GM19324 (cell line): ENCODE results near the gene PYGM.
A peak's percentile ranks its signal among the peaks of the same experiment; 100 is the strongest.

ENCODE experiments used
- ATAC-seq: cut with Tn5 transposase; IDR thresholded peaks from one replicate; pipeline ENCODE4 v1.9.1; 2021; ENCODE audit warnings: mild to moderate bottlenecking, moderate library complexity; ENCODE audit not compliant: unreplicated experiment, low FRiP score

Gene PYGM

DNA sequence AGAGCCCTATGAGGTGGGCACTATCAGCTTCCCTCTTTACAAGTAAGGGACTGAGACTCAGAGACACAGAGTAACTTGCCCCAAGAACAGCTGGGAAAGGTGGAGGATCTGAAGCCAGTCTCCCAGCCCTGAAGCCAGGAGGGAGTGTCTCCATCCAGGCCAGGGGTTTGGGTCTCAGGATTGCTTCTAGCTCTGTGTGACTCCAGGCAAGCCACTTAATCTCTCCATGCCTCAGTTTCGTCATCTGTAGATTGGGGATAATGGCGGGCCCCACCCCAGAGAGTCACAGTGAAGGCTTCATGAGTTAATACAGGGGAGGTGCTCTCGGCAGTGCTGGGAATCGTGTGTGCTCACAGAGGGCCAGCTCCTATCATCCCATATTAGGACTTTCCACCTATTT is 32.7 kb upstream of the PYGM start:
- ATAC-seq, result no peak

DNA sequence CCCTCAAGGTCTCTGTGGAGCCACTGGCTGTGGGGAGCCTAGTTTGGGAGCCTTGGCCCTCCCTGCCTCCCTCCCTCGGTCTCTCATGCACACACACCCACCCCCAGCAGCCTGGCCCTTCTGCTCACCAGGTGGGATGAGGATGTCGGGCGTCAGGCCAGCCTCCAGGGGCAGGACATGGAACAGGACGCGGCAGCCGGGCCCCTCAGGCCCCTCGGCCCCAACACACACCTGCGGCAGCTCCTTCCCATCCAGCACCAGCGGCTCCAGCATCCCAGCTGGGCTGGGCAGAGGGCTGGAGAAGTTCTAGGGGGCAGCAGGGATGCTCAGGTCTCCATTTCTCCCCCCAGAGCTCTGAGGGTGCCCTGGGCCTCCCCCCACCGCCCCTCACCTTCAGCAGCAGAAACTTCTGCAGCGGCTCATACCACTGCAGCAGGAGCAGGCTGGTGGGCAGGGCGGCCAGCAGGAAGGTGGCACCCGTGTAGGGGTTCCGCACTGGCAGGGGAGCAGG is 32.1 kb upstream of the PYGM start:
- ATAC-seq, result no peak

DNA sequence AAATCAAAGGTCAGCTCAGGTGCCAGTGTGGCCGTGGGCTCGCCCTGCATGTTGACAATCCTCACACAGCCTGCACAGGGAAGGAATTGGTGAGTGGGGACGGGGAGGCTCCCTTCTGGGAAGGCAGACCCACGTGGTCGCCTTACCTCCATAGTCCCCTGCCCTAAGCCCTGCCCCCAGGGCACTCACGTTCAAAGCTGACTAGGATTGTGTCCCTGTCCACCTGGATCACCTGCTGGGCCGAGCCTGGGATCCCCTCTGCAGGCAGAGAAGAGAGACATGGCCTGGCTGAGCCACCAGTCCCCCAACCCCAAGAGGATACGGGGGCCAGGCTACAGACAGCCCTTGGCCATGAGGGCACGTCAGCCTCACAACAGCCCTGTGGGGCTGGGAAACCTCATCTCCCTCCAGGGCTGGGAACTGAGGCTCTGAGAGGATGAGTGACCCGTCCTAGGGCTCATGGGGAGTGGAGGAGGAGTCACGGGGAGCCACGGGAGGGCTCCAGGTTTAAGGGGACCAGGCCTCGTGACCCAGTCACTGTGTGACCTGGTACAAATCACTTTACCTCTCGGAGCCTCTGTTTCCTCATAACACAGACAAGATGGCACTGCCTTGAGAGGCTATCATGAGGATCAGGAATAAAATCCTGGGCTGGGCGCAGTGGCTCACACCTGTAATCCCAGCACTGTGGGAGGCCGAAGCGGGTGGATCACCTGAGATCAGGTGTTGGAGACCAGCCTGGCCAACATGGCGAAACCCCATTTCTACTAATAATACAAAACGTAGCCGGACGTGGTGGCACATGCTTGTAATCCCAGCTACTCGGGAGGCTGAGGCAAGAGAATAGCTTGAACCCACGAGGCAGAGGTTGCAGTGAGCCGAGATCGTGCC is 30.7 kb upstream of the PYGM start:
- ATAC-seq, result no peak

DNA sequence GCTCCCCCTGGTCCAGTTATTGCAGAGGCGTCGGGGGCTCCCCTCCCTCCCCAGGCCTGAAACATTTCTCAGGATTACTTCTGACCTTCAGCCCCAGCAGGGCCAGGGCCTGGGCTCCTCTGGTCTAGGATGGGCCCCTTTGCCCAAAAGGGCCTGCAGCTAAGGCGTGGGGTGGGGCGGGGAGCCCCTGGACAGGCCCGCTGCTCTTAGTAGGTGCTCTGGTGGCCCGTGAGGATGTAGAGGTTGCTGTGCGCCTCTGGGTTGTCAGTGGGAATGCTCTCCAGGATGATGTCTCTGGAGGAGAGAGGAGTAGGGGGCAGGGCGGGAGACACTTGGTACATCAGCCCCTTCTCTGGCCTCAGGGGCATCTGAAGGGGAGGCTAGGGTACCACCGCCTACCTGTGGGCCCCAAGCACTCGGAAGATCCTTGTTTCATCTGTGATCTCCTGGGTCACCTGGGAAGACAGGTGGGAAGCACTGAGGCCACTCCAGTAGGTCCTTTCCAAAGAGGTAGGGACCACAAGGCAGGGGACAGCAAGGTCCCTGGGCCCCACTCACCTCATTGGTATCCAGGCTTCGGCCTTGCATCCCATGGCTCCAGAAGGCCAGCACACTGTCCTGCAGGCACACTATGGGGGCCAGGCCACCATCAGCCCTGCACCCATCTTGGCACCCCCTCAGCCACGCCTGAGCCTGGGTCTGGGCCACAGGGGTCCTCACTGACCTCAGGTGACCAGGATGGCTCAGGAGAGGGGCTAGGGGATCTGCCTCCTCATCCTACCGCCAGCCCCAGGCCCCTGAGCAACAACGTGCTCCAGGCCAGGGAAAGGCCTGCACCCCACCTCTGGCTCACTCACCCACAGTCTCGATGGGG is 29.8 kb upstream of the PYGM start:
- no peak for ATAC-seq

DNA sequence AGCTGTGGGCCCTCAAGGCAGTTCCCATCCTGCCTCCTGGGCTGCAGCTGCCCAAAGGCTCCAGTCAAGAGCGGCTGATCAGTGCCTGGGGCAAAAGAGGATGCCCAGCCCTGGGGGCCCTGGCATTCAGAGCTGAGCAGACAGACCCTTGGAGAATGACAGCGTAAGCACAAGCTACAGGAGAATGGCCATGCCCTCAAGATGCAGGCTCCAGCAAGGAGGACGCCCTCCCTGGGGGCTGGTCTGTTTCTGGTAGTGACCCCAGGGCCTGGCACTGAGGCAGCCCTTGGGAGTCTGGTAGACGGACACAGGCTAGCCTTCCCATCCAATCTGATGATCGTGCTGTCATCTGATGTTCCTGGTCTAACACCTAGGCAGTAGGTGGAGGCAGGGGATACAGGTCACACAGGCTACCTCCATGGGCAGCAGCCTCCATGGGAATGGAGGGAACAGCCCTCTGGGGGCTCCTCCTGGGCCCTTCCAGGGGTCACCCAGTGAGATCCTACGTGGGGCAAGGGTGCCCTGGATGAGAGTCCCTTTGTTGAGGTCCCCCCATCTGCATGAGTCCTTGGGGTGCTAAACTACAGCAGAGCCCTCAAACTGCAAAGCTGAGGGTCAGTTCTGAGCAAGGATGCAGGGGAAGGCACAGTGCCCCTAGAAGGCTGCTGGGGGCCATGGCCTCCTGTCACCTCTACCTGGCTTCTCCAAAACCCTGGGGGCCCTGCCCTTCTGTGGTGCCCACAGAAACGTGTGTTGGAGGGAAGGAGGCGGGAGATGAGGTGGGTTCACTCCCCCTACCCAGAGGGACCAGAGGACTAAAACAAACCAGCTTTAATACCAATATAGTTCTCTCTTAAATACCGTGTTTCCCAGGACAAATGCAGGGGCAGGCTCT is 28.8 kb upstream of the PYGM start:
- ATAC-seq, result no peak

DNA sequence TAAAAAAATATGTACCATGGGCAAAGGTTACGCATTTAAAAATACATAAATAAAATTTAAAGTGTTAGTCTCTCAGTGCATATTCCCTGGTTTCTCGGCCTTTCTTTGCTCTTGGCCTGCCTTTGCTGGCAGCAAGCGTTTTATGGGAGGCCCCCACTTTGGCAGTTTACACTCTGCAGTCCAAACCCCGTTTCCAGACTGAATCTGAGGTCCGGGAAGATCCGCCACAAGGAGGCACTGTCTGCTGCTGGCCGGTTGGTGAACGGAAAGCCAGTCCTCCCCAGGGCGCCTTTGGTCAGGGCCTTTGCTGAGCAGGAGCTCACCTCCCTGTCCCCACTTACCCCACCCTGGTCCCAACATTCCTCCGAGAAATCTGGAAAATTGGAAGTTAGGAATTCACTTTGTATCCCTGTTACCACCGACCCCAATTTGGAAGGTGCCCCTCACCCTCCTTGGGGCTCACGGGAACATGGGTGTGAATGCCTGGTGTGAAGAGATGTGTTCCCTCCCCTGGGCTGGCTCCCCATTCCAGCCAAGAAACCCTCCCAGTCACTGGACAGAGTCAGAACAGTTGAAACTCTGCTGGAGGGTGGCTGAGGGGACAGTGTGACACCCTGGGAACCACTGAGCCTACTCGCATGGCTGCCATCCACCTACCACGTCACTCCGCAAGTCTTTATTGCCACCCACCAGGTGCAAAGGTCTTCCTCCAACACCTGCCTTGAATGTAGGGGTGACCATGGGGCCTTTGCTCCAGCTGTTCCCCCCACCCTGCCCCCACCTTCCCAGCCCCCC is 27.9 kb upstream of the PYGM start:
- ATAC-seq, result no peak

DNA sequence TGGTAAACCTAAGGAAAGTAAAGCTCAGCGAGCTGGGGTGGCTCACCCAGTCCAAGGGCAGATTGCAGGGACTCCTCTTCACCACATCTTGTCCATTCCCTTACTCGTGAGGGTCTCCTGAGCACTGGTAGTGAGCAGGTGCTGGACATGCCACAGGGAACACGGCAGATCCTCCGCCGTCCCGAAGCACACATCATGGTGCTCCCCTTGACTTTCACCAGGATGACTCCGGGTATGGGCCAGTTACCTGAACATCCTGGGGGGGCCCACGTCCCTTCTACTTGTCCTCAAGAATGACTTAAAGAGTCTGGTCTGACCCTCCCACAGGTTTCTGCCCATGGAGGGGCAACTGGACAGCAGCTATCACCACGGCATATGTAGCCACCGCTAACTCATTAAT is 26.5 kb upstream of the PYGM start:
- no peak for ATAC-seq

DNA sequence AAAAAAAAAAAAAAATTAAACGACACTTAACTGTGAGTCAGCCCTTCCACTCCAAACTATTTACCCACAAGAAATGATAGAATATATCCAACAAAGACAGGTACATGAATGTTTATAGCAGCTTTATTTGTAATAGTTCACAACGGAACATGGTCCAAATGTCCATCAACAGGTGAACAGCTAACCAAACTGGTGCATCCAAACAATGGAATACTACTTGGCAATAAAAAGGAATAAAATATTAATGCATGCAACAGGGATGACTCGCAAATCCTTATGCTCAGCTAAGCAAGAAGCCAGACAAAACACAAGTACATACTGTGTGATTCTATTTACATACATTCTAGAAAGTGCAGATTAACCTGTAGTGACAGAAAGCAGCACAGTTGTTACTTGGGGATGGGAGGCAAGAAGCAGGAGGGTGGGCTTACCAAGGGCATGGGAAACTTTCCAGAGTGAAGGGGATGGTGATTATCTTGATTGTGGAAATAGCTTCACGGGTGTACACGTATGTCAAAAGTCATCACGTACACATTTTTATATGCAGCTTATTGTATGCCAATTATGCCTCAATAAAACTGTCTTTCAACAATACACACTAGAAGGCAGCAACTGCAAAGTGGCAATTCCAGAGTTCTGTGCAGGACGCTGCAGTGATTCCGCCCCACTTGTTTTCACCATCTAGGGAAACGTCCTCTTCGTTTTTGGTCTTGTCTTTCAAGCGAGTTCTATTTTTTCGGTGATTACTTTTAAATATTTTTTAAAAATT is 25.2 kb upstream of the PYGM start:
- ATAC-seq, result no peak

DNA sequence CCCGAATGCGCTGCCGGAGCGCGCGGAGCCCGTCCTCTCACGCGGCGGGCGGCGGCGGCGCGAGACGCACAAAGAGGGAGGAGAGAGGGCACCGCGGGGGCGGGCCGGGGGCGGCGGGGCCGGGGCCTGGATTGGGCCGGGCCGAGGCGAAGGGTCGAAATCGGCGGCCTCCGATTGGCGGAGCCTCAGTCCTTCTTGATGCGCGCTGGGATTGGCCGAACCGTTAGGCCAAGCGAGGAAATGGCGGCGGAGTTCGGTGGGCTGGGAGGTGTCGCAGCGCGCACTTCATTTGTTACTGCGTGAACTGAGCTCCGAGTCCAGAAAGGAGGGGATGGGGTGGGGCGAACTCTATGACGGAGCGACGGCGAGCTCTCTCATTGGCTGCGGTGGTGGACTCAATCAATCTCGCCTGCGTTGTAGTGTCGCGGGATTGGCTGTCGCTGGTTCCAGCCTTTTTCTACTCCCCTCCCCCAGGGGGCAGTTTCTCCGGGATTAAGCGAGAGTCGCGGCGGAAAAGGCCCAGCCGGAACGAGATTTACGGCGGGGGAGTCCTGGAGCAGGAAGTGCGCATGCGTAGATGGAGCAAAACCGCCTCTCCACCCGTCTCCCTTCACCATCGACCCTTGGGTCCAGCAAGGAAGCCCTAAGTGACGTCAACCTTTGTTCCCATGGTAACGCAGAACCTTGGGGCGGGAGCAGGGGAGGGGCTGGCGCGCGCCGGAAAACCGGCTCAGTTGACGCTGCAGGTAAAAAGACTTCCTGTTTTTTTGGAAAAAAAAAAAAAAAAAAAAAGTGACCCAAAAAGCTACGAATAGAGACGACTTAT is 18.9 kb upstream of the PYGM start, which contains the start of gene SF1:
Gene SF1, minus strand, starts transcription at position 70 of the 826 bp plus-strand sequence. CDS start 150 bp downstream, outside the sequence.
- ATAC-seq, result peak; percentile 82

DNA sequence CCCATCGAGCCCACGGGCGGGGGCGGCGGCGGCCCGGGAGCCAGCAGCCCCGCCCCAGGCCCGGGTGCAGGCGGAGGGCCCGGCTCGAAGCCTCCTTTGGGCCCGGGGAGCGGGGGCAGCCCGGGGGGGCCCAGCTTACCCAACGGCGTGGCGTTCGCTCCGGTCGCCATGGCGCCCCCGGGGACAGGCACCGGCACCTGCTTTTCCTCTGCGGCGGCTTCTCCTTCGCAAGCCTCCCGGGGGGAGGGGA is 18.4 kb upstream of the PYGM start:
- no peak for ATAC-seq

DNA sequence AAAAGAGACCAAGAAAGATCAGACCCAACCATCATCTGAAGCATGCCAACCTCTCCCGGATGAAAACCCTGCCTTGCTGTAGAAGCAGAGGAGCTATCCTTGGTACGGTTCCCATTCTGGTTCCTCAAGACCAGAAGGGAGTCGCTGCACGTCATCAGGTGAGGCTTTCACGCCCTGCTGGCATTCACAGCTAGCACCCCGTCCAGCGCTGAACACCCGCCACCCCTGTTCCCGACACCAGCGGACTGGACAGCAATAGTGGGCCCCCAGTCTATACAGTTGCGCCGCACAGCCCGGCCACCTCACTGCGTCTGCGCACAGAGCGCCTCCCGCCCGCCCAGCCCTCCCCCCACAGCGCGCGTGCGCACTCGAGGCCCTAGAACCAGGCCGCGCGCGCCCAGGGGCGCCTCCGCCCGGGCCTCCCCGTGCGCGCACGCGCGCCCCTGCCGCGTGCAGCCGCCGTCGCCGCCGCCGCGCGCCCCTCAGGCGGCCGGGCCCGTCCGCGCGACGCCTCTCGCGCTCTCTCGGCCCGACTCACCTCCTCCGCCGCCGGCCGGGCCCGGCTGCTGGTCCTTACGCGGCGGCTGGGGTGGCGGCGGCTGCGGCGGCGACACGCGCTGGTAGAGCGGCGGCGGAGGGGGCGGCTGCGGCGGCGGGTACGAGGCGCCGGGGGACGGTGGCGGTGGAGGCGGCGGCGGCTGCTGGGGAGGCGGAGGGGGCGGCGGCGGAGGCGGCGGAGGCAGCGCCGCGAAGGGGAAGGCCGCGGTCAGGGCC is 17.9 kb upstream of the PYGM start:
- ATAC-seq, result peak; percentile 27

DNA sequence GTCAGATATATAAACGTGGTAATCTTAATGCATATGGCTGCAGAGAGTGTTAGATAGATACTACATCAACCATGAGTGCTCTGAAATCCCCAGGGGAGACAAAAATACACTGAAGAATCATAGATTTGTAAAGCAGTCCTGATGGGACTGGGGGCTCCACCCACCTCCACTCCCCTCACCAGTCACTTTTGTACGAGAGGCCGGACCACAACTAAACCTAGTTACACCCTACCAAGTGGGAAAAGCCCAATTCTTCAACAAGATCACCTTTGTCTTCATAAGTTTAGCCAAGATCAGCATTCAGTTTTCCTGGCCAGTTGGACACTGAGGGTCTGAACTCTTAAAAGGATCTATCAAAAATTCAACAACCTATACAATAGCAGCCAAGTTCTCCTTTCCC is 17.1 kb upstream of the PYGM start:
- no peak for ATAC-seq

DNA sequence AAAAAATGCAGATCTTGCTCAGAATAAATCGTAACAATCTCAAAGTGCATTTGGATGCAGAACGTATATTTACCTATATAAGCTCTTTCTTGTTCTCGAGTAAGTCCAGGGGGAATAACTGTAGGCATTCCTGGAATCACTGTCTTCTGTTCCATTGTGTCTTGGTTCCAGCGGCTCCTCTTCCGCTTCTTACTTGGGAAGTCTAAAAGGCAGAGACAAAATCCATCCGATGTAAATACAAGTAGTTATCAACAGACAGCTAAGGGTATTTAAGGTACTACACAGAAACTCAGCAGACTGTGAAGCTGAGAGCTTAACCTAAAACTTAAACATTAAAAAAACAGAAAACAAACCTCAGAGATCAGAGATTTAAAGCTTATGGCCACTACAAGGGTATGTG is 16.7 kb upstream of the PYGM start:
- ATAC-seq, result no peak

DNA sequence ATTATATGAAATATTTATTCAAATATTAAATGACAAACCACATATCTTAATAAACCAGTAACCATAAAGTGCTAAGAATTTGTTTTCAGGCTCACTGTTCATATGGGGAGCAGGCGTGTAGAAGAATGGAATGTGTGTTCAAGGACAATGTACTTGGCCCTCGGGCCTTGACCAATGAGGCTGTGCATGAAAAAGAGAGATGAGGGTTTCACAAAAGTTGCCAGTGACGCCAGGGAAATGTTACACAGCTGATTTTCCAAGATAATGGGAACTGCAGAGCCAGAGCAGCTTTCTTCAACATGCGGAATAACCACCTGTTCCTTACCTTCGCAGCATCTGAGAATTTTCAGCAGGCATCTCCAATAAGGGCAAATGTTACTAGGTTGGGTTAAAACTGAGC is 14.4 kb upstream of the PYGM start:
- no peak for ATAC-seq

DNA sequence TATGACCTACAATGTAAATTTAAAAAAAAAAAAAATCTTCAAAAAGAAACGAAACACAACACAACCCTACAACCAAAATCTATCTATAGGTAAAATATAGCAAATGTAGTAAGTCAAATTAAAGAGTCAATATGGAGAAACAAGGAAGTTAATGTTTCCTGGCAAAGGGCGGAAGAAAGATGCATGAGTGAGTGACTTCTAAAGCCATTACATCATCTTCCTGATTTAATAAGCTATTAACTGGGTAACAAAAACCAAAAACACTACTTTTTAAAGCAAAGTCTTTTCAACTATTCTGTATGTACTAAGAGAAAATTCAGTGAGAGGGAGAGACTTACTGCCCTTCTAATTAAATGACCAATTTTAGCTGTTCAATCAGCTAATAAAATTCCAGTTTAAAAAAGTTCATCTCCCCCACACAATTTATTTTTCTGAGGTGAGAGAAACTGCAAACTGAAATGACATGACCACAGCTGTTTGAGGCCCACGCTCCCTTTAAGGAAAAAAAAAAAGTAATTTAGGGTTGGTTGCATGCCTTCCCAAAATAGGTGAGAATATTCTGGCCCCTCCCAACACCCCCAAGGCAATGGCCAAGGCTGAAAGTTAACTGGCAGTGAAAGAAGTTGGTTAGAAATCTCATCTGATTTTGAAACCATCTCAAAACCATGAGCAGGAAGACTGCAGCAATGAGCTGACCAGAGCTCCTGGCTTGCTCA is 12.7 kb upstream of the PYGM start:
- no peak for ATAC-seq

DNA sequence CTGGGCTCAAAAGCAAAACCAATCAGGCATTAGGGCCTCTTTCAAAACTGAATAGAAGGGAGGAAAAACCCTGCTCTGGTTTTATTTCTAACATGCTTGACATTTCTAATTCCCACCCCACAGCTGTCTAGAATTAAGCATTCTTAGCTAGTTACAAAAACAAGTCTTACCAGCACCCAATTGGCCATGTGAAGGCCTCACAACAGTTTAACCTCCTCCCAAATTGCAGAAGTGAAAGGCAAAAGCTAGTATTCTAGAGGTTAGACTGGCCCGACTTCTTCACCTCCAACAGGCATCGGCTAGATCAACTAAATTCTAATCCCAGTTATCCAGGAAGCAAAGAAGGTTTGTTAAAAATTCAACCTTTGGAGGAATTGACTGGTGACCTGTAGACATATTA is 12.1 kb upstream of the PYGM start:
- ATAC-seq, result no peak

DNA sequence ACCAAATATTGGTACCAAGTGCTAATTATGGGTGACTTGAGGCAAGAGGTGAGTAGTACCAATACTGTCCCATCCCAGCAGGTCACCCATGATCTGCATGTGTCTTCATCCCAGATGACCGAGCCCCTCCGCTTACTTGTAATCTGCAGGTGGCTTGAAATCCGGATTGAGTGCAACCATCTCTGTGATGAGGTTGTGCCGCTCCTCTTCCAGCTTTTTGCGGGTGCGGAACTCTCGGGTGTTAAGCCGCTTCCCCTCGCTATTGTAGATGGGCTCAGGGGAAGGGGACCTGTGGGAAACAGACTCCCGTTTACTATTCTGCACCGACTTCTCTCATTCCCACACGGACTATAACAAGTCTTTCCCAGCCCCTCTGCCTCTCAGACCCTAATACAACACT is 10.3 kb upstream of the PYGM start:
- no peak for ATAC-seq
